Bronchial epithelial cell (primary cell): ENCODE data around the gene DACT2. TPM values are rescaled to one million over a fixed set of nuclear protein-coding genes. Genes with fewer than 3 reads are reported as not detected.

Source experiments
- DNase-seq: peaks from one replicate; pipeline ENCODE4 v3.0.0-alpha.2; 2010; ENCODE audit warnings: low read depth
- FAIRE-seq: peaks from 2 replicates; lab custom pipeline; 2011; peaks lifted over from hg19 to GRCh38; lab: Jason Lieb, UNC
- H3K27me3 ChIP-seq: 2 replicates; pipeline ENCODE4 v1.5.1; 2011; ENCODE audit warnings: low read length; ENCODE audit not compliant: control insufficient read depth, insufficient read depth
- H3K36me3 ChIP-seq: 2 replicates; pipeline ENCODE4 v1.5.1; 2011; ENCODE audit warnings: low read length; ENCODE audit not compliant: control insufficient read depth, insufficient read depth
- H3K4me3 ChIP-seq: 2 replicates; pipeline ENCODE4 v1.5.1; 2011; ENCODE audit warnings: mild to moderate bottlenecking, low read depth, low read length, control low read depth
- CTCF ChIP-seq: IDR thresholded peaks from 2 replicates; pipeline ENCODE4 v1.5.1; 2011; ENCODE audit warnings: mild to moderate bottlenecking, moderate library complexity, low read length, control low read depth, inconsistent platforms; ENCODE audit not compliant: insufficient read depth, severe bottlenecking
- total RNA-seq: library from RNA; depleted of rRNA; stranded (reverse); fragments of >200 nt; gene quantifications from 2 replicates; pipeline ENCODE4 v1.2.1, GENCODE V29; 2014

The DACT2 gene
- total RNA-seq, 1 donor from 2014 or later = 1.3 TPM

- no peaks in the 10 kb centered on the region for H3K27me3 ChIP-seq
- DNase-seq (no peak), FAIRE-seq (no peak)
These were observed 17.0 kb downstream of the DACT2 start for GRCh38 chr6:168302534-168302933.

GRCh38 chr6:168301648-168302398 lies 17.8 kb downstream of the DACT2 start:
- TF ChIP-seq CTCF = no peak
- no peak for FAIRE-seq
- no peak for DNase-seq
- H3K27me3 ChIP-seq = no peaks in the 10 kb centered on the region
- no peak overlapping the region for H3K4me3 ChIP-seq
- no peaks in the 10 kb centered on the region for H3K36me3 ChIP-seq

More at GRCh38 chr6:168302534-168302933, 17.0 kb downstream of the DACT2 start:
- TF ChIP-seq CTCF = no peak
- H3K36me3 ChIP-seq = no peaks in the 10 kb centered on the region
- H3K4me3 ChIP-seq = no peak overlapping the region

GRCh38 chr6:168300975-168301647 lies 18.5 kb downstream of the DACT2 start:
- TF ChIP-seq CTCF = no peak
- no peak for DNase-seq
- FAIRE-seq = no peak
- Histone ChIP-seq H3K4me3 (no peak overlapping the region), H3K36me3 (no peaks in the 10 kb centered on the region), H3K27me3 (no peaks in the 10 kb centered on the region)

GRCh38 chr6:168299541-168300511 lies 19.8 kb downstream of the DACT2 start:
- no peaks in the 10 kb centered on the region for H3K27me3 ChIP-seq
- no peak overlapping the region for H3K4me3 ChIP-seq
- DNase-seq (no peak), FAIRE-seq (no peak)
- no peaks in the 10 kb centered on the region for H3K36me3 ChIP-seq
- no peak for TF ChIP-seq CTCF

- FAIRE-seq (no peak), DNase-seq (no peak)
- Histone ChIP-seq H3K4me3 (no peak overlapping the region), H3K27me3 (no peaks in the 10 kb centered on the region), H3K36me3 (no peaks in the 10 kb centered on the region)
- no peak for TF ChIP-seq CTCF
These were observed 21.9 kb downstream of the DACT2 start for GRCh38 chr6:168297643-168298042.
